MM.1S (cell line): ENCODE data around the gene DSCAM.

ENCODE experiments used
- DNase-seq: peaks from one replicate; pipeline ENCODE4 v3.0.0-alpha.2; 2015
- H2AFZ ChIP-seq: fragments of 300-600 bp; sonication (generic); 2 replicates; pipeline ENCODE4 v1.6.0; 2016; ENCODE audit warnings: antibody characterized with exemption, low read length
- H3F3A ChIP-seq: fragments of 300-600 bp; sonication (generic); 2 replicates; pipeline ENCODE4 v1.6.1; 2016; ENCODE audit warnings: mild to moderate bottlenecking, antibody characterized with exemption, low read length, moderate library complexity, mixed read lengths; ENCODE audit not compliant: insufficient read depth
- H3K27ac ChIP-seq: fragments of 300-600 bp; sonication (generic); 2 replicates; pipeline ENCODE4 v1.5.1; 2016; ENCODE audit warnings: mild to moderate bottlenecking, low read length
- H3K27me3 ChIP-seq: fragments of 300-600 bp; sonication (generic); replicated peaks from 2 replicates; pipeline ENCODE4 v1.6.0; 2016; ENCODE audit warnings: low read length; ENCODE audit not compliant: insufficient read depth
- H3K36me3 ChIP-seq: fragments of 300-600 bp; sonication (generic); replicated peaks from 2 replicates; pipeline ENCODE4 v1.6.1; 2016; ENCODE audit warnings: mild to moderate bottlenecking, low read length, mixed read lengths; ENCODE audit not compliant: insufficient read depth
- H3K4me1 ChIP-seq: fragments of 300-600 bp; sonication (generic); 2 replicates; pipeline ENCODE4 v1.6.1; 2016; ENCODE audit warnings: low read length, mixed read lengths
- H3K4me2 ChIP-seq: fragments of 300-600 bp; sonication (generic); 2 replicates; pipeline ENCODE4 v1.6.0; 2016; ENCODE audit warnings: low read depth, low read length
- H3K4me3 ChIP-seq: fragments of 300-600 bp; sonication (generic); 2 replicates; pipeline ENCODE4 v1.5.1; 2016; ENCODE audit warnings: low read length, mixed read lengths
- H3K79me2 ChIP-seq: fragments of 300-600 bp; sonication (generic); 2 replicates; pipeline ENCODE4 v1.6.1; 2016; ENCODE audit warnings: mixed run types, low read length, mixed read lengths
- H3K9ac ChIP-seq: fragments of 300-600 bp; sonication (generic); 2 replicates; pipeline ENCODE4 v1.6.1; 2016; ENCODE audit warnings: low read length, mixed read lengths
- H3K9me2 ChIP-seq: fragments of 300-600 bp; sonication (generic); replicated peaks from 2 replicates; pipeline ENCODE4 v1.6.1; 2016; ENCODE audit warnings: mild to moderate bottlenecking, low read length, mixed read lengths; ENCODE audit not compliant: insufficient read depth
- H3K9me3 ChIP-seq: fragments of 300-600 bp; sonication (generic); replicated peaks from 2 replicates; pipeline ENCODE4 v1.6.1; 2016; ENCODE audit warnings: mild to moderate bottlenecking, low read length, mixed read lengths; ENCODE audit not compliant: insufficient read depth
- H4K20me1 ChIP-seq: fragments of 300-600 bp; sonication (generic); 2 replicates; pipeline ENCODE4 v1.6.1; 2016; ENCODE audit warnings: mild to moderate bottlenecking, low read length, moderate library complexity, mixed read lengths; ENCODE audit not compliant: insufficient read depth
- EZH2 ChIP-seq: fragments of 300-600 bp; sonication (generic); optimal IDR thresholded peaks from 2 replicates; pipeline ENCODE3; 2017; ENCODE audit warnings: low read depth, mild to moderate bottlenecking, antibody characterized with exemption, low read length, mixed read lengths
- EZH2phosphoT487 ChIP-seq: fragments of 300-600 bp; sonication (generic); IDR thresholded peaks from 2 replicates; pipeline ENCODE4 v1.6.1; 2018; ENCODE audit warnings: antibody characterized with exemption, low read length
- TF ChIP-seq, protein P1 (sequence below): fragments of 300-600 bp; sonication (generic); IDR thresholded peaks from 2 replicates; pipeline ENCODE4 v1.5.1; 2016; ENCODE audit warnings: antibody characterized with exemption, low read length, mixed read lengths

The DSCAM gene

DNA sequence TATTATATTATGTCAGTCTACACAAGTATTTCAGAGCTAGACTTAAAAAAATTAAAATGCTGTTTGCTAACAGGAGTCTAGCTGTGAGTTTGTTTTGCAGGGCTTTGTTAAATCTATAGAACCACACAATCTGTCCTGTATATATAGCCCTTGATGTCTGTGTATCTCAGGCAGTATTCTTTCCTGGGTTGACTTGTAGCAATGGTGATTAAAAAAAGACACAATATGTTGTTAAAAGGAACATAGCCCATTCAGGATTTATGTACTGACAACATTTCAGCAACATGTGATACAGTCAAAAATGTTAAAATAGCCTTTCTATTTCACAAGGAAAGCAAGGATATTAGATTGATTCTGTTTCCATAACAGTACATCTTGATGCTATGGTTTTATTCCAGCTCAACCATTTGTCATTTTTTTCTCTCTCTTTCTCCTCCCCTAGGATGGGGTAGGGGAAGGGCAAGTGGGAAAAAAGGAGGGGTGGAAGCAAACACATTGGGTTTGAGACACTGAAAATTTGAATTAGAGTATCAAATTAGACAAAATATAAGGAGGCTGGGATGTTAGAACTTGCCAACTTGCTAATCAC is 139.2 kb downstream of the DSCAM start:
- H3K79me2 ChIP-seq = no peaks in the 10 kb centered on the region
- H3F3A ChIP-seq = no peaks in the 10 kb centered on the region
- H3K27me3 ChIP-seq = no peaks in the 10 kb centered on the region
- H3K9me2 ChIP-seq = no peaks in the 10 kb centered on the region
- H3K4me1 ChIP-seq = no peaks in the 10 kb centered on the region
- no peaks in the 10 kb centered on the region for H4K20me1 ChIP-seq
- H3K9me3 ChIP-seq = no peaks in the 10 kb centered on the region
- no peak overlapping the region for H3K4me3 ChIP-seq
- no peak overlapping the region for H3K4me2 ChIP-seq
- H3K36me3 ChIP-seq = no peaks in the 10 kb centered on the region
- no peak overlapping the region for H2AFZ ChIP-seq
- TF ChIP-seq, protein P1, sequence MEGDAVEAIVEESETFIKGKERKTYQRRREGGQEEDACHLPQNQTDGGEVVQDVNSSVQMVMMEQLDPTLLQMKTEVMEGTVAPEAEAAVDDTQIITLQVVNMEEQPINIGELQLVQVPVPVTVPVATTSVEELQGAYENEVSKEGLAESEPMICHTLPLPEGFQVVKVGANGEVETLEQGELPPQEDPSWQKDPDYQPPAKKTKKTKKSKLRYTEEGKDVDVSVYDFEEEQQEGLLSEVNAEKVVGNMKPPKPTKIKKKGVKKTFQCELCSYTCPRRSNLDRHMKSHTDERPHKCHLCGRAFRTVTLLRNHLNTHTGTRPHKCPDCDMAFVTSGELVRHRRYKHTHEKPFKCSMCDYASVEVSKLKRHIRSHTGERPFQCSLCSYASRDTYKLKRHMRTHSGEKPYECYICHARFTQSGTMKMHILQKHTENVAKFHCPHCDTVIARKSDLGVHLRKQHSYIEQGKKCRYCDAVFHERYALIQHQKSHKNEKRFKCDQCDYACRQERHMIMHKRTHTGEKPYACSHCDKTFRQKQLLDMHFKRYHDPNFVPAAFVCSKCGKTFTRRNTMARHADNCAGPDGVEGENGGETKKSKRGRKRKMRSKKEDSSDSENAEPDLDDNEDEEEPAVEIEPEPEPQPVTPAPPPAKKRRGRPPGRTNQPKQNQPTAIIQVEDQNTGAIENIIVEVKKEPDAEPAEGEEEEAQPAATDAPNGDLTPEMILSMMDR = no peak
- TF ChIP-seq EZH2 (no peak), EZH2phosphoT487 (no peak)
- H3K9ac ChIP-seq = no peak overlapping the region
- no peak for DNase-seq
- H3K27ac ChIP-seq = no peak overlapping the region

DNA sequence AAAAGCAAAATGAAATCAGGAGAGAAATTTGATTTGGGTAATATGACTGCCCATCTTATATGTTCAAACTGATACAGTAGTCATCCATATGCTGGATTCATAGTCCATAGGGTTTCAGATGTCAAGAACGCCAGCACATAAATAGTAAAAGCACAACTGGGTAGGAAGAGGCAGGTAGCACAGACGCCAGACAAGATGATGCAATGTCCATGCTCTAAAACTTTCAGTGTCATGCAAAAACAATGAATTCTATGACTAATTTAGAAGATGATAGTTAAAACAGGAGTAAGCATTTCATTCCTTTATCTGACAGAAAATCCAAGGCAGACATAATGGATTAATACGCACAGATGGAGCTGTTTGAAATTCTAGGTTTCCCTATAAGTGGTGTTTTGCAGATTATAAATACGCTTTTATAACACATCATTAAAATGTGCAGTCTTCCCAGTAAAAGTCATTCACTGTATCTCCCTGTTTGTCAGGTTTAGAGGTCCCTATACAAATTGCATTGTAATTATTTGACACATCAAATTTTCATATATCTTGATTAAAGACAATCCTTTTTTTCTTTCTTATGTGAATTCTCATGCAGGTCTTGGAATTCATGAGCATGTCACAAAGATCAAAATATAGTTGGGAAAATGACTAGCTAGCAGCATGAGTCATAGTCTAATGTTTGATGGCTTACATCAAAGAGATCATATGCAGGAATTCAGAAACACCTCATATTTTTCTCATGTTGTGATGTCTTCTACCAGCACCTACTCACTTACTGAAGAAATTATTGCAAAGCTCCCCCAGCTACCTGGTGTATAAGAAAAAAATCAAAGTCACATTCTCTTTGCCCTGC is 139.9 kb downstream of the DSCAM start:
- Histone ChIP-seq H3F3A (no peaks in the 10 kb centered on the region), H2AFZ (no peak overlapping the region), H3K27me3 (no peaks in the 10 kb centered on the region), H3K4me2 (no peak overlapping the region), H3K79me2 (no peaks in the 10 kb centered on the region), H3K27ac (no peak overlapping the region), H3K36me3 (no peaks in the 10 kb centered on the region), H3K9me3 (no peaks in the 10 kb centered on the region), H3K4me1 (no peaks in the 10 kb centered on the region), H3K9ac (no peak overlapping the region), H3K9me2 (no peaks in the 10 kb centered on the region), H3K4me3 (no peak overlapping the region), H4K20me1 (no peaks in the 10 kb centered on the region)
- no peak for DNase-seq
- TF ChIP-seq EZH2phosphoT487 (no peak), EZH2 (no peak)
- TF ChIP-seq, protein P1 = no peak

DNA sequence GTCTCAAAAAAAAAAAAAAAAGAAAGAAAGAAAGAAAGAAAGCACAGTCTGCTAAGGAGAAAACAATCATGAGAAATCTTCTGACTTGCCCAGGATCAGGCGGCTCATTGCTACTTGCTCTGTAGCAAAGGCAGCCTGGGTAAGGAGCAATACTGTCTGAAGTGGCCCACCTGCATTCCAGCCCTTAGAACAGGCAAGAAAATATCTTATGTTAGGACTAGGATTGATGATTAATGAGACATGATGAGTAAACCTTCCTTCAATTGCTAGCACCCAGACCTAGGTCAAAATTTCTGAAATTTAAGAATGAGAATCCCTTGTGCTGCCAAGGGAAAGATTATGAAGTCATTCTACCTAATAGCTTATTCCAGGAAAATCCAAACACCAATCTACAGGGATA is 140.8 kb downstream of the DSCAM start:
- H4K20me1 ChIP-seq = no peaks in the 10 kb centered on the region
- H3K4me2 ChIP-seq = no peak overlapping the region
- H3K9ac ChIP-seq = no peak overlapping the region
- H3K4me1 ChIP-seq = no peaks in the 10 kb centered on the region
- H3K4me3 ChIP-seq = no peak overlapping the region
- no peak overlapping the region for H2AFZ ChIP-seq
- H3K9me2 ChIP-seq = no peaks in the 10 kb centered on the region
- no peak for DNase-seq
- no peaks in the 10 kb centered on the region for H3K36me3 ChIP-seq
- TF ChIP-seq, protein P1 = no peak
- no peak for TF ChIP-seq EZH2
- no peak for TF ChIP-seq EZH2phosphoT487
- no peaks in the 10 kb centered on the region for H3K9me3 ChIP-seq
- H3K79me2 ChIP-seq = no peaks in the 10 kb centered on the region
- H3K27ac ChIP-seq = no peak overlapping the region
- no peaks in the 10 kb centered on the region for H3F3A ChIP-seq
- no peaks in the 10 kb centered on the region for H3K27me3 ChIP-seq
